Aorta (tissue), 5 donors: ENCODE data around the gene MACROH2A1. TPM values are rescaled to one million over a fixed set of nuclear protein-coding genes. Genes with fewer than 3 reads are reported as not detected.

ENCODE experiments used
- ATAC-seq: fragments of 200-7000 bp; cut with Tn5 transposase; one replicate; pipeline ENCODE4 v1.9.1; 2022; ENCODE audit warnings: moderate library complexity; ENCODE audit not compliant: low FRiP score
- DNase-seq, 2 donors: peaks; one replicate each; pipeline ENCODE4 v3.0.0-alpha.2; 2020
- H3K27ac ChIP-seq, 2 donors: one replicate each; pipeline ENCODE4 v1.5.1; 2013; ENCODE audit warnings: low read length in 2 of 2, mild to moderate bottlenecking in 2 of 2, moderate library complexity in 2 of 2, control low read depth in 1 of 2, inconsistent platforms in 1 of 2, low read depth in 1 of 2
- H3K27me3 ChIP-seq, 2 donors: one replicate each; pipeline ENCODE4 v1.6.1; 2013; ENCODE audit warnings: control low read depth in 1 of 2, low read length in 1 of 2, mild to moderate bottlenecking in 1 of 2, moderate library complexity in 1 of 2; ENCODE audit not compliant: insufficient read depth in 2 of 2, control insufficient read depth in 1 of 2
- H3K36me3 ChIP-seq, 2 donors: one replicate each; pipeline ENCODE4 v1.6.1; 2013; ENCODE audit warnings: control low read depth in 1 of 2, low read length in 1 of 2, mild to moderate bottlenecking in 1 of 2; ENCODE audit not compliant: insufficient read depth in 2 of 2, control insufficient read depth in 1 of 2
- H3K4me1 ChIP-seq, 2 donors: one replicate each; pipeline ENCODE4 v1.6.1; 2013; ENCODE audit warnings: low read length in 2 of 2, control low read depth in 1 of 2, mild to moderate bottlenecking in 1 of 2, moderate library complexity in 1 of 2; ENCODE audit not compliant: insufficient read depth in 2 of 2, control insufficient read depth in 1 of 2
- H3K4me3 ChIP-seq, 2 donors: one replicate each; pipeline ENCODE4 v1.5.1; 2013; ENCODE audit warnings: low read length in 2 of 2, control low read depth in 1 of 2, mild to moderate bottlenecking in 1 of 2
- H3K9me3 ChIP-seq: one replicate; pipeline ENCODE4 v1.6.1; 2013; ENCODE audit warnings: mild to moderate bottlenecking, low read length; ENCODE audit not compliant: control insufficient read depth
- WGBS, 2 donors: extraction: QIAGEN DNeasy Blood & Tissue Kit; methylation state at CpG; one replicate each; pipeline ENCODE4 v1.1.7; 2013; 5-methylcytosine and 5-hydroxymethylcytosine counted together
- intact Hi-C, 2 donors: fragments of 100-400 bp; cut with DNase I; formaldehyde crosslinking; loops; one replicate each; pipeline versions ENCODE4 v1.14.2 to v1.15.0; 2022
- polyA plus RNA-seq, 2 donors: library from polyadenylated mRNA; stranded (reverse); fragments of 200-250 nt; gene quantifications; one replicate each; pipeline ENCODE4 v1.2.3, GENCODE V29; 2013
- total RNA-seq, 2 donors: library from RNA; stranded (reverse); fragmentation: NEBNext Ultra II Directional; extraction: Animal tissue kit (Norgen Biotek cat#: 25700); gene quantifications; one replicate each; pipeline ENCODE4 v1.2.1, GENCODE V29; 2021
- donor health status: healthy with polysubstance abuse.
- donor health status: Bipolar disorder and iron deficiency.
- donor health status: DM: no; HTN: no; CAD: no.
- donor health status: DM: no; HTN: no; CAD: no.
- donor health status: DM: yes; HTN: yes; CAD: no.

Gene MACROH2A1
- total and polyA plus RNA-seq, 4 donors, result 79.6 to 113 (median 106) TPM

DNA sequence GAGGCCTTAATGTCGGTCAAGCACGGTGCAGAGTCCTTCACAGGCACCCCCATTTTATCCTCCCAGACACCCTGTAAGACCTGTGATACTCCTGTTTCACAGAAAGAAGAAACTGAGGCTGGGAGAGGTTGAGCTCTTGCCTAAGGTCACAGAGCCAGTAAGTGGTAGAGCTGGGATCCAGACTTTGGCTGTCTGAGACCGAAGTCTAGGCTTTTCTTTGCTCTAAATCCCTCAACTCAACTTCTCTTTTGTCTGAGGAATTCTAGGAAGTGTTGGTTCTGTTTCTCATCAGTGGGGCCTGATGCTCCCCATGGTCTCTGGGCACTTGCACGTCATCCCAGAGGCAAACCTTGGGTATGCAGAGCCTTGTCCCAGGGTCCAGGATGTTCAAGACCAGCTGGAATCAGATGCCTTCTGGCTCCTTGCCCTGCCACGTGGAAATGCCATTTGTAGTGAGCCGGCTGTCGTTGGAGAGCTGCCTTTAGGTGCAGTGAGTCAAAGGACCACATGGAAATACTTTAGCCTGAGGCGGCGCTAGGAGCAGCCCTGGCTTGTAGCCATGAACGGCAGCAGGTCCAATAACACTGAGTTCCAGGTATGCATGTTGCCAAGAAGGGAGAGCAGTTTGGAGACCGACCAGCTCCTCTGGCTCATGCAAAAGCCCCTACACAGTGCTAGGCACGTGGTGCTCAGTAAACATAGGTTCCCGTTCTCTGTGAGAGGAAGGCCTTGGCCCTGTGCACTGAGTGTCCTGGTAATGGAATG is 38.9 kb upstream of the MACROH2A1 start:
- H3K27me3 ChIP-seq, result no peaks in the 10 kb centered on the region
- H3K27ac ChIP-seq, result no peak overlapping the region
- ATAC-seq (no peak), DNase-seq (peak in 1 of 2 donors; percentile 87)
- no peak overlapping the region for H3K4me3 ChIP-seq
- 25 to 29% methylated on average over 13 of the region's 13 CpGs for WGBS, 2 donors
- H3K36me3 ChIP-seq, result no peaks in the 10 kb centered on the region
- intact Hi-C loops, result no loop called here
- no peaks in the 10 kb centered on the region for H3K9me3 ChIP-seq
- H3K4me1 ChIP-seq, result no peaks in the 10 kb centered on the region

DNA sequence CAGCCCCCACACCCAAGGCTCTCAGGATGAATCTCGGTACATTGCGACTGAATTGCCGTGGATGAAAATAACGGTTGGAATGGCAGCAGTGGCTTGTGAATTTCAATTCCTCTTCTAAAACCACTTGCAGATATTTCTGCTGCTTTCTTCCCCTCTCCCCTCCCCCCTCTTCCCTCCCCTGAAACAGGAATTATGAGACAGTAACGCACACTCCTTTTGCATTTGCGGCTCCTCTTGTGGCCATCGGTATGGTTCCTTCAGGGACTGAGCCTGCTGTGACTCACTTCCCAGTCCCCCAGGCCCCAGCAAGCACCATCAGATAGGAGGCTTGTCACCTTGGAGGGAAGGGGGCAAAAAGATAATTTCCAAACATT is 38.4 kb upstream of the MACROH2A1 start:
- H3K9me3 ChIP-seq, result no peaks in the 10 kb centered on the region
- ATAC-seq (no peak), DNase-seq (no peak)
- no peaks in the 10 kb centered on the region for H3K4me1 ChIP-seq
- WGBS, 2 donors, result 87 to 89% methylated on average over 7 of the region's 7 CpGs
- no peak overlapping the region for H3K27ac ChIP-seq
- H3K36me3 ChIP-seq, result no peaks in the 10 kb centered on the region
- intact Hi-C loops, result no loop called here
- no peaks in the 10 kb centered on the region for H3K27me3 ChIP-seq
- no peak overlapping the region for H3K4me3 ChIP-seq

DNA sequence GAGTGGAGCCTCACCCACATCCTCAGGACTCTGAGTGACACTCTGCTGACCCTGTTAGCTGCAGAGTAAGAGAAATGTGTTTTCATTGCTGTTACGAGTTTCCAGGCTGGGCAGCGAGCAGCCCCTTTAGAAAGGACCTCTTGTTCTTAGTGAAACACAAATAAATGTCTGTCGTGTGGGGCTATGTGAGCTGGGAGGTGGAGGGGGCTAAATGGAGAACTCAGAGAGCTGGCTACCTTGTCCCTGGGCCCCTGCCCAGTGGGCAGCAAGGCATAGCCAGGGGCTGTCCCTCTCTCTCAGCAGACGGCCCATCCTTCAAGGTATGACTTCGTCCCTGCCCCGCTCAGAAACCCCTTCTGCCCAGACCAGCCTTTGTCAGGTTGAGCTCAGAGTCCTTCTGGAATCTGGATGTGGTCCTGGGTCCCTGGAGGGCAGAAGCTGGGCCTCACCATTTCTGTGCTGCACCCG is 38.0 kb upstream of the MACROH2A1 start:
- Histone ChIP-seq H3K9me3 (no peaks in the 10 kb centered on the region), H3K27me3 (no peaks in the 10 kb centered on the region), H3K36me3 (no peaks in the 10 kb centered on the region), H3K27ac (no peak overlapping the region), H3K4me1 (no peaks in the 10 kb centered on the region), H3K4me3 (no peak overlapping the region)
- peak in 1 of 2 donors; percentile 59 for DNase-seq
- WGBS, 2 donors, result 76 to 84% methylated on average over 7 of the region's 7 CpGs
- ATAC-seq, result no peak
- intact Hi-C loops, result no loop called here

DNA sequence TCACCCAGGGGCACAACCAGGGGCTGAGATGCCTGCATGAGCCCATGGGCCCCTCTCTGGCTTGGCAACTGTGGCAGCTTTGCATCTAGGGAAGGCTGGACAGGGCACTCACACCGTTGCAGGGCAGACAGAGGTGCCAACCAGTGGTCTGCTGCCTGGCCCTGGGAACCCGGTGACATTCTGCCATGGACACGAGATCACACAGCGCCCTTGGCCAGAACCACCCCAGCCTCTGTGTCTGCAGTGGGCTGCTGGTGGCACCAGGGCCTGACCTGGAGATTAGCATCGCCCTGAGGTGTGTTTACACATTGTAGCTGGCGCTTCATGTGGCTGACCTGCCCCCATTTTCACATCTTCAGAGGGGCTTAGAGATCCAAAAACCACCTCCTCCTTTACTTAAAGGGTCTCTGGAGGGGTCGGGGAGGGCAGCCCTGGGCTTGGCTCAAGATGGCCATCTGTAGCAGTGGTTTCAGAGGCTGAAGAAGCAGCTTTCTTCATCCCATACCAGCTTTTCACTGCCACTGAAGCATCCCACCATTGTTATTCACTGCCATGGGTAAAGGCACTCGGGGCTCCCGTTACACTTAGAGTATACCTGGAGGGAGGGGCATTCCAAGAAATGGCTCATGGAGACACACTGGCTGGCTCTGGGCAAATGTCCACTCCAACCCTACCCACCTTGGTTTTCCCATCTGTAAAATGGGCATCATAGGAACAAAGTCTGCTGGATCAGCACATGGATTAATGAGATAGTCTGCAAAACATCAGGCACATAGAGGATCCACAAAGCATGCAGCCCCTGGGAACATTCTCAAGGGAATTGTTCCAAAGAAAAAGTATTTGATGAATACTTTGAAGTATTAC is 36.7 kb upstream of the MACROH2A1 start:
- Histone ChIP-seq H3K27ac (no peak overlapping the region), H3K4me1 (no peaks in the 10 kb centered on the region), H3K4me3 (no peak overlapping the region), H3K36me3 (no peaks in the 10 kb centered on the region), H3K27me3 (no peaks in the 10 kb centered on the region), H3K9me3 (no peaks in the 10 kb centered on the region)
- 78 to 81% methylated on average over 9 of the region's 9 CpGs for WGBS, 2 donors
- DNase-seq, result no peak
- ATAC-seq, result no peak
- intact Hi-C loops, result no loop called here

DNA sequence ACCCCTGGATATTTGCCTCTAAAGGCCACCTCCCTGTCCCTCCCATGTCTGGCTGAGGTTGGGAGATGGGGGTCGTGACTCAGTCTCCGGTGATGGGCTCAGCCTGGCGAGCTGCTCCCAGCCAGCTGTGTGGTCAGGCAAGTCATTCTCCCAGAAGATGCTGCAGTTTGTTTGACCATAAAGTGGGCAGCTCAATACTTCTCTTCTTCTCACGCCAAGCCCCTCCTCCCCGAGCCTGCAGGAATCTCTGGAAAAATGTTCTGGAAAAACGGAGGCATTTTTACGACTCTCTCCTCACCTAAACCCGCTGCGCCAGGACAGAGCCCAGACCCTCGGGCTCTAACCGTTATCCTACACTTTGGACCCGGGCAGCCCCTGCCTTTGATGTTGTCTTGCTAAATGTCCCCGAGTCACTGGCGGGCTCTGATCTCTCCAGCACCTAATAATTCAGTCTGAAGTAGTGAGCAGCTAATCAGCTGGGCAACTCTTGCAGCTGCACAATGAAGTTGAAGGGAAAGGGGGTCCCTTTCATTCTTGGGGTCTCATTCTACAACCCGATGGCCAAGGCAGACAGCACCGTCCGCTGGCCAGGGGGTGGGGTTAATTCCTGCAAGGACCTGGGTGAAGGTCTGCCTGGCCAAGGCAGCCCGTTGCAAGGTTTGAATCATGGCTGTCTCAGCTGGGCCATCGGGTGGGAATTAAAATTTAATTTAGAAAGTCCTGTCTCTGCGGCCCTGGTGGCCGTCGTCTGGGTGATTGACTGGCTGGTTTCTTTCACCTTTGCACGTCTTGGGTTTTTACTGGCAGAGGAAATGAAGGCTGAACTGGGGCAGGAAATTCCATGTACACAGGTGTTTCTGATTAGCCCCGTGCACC is 35.8 kb upstream of the MACROH2A1 start:
- Histone ChIP-seq H3K27ac (no peak overlapping the region), H3K9me3 (no peaks in the 10 kb centered on the region), H3K27me3 (no peaks in the 10 kb centered on the region), H3K4me1 (no peaks in the 10 kb centered on the region), H3K36me3 (no peaks in the 10 kb centered on the region), H3K4me3 (no peak overlapping the region)
- ATAC-seq (no peak), DNase-seq (peak in 1 of 2 donors; percentile 45)
- intact Hi-C loops, result no loop called here
- WGBS, 2 donors, result 80 to 83% methylated on average over 24 of the region's 24 CpGs

DNA sequence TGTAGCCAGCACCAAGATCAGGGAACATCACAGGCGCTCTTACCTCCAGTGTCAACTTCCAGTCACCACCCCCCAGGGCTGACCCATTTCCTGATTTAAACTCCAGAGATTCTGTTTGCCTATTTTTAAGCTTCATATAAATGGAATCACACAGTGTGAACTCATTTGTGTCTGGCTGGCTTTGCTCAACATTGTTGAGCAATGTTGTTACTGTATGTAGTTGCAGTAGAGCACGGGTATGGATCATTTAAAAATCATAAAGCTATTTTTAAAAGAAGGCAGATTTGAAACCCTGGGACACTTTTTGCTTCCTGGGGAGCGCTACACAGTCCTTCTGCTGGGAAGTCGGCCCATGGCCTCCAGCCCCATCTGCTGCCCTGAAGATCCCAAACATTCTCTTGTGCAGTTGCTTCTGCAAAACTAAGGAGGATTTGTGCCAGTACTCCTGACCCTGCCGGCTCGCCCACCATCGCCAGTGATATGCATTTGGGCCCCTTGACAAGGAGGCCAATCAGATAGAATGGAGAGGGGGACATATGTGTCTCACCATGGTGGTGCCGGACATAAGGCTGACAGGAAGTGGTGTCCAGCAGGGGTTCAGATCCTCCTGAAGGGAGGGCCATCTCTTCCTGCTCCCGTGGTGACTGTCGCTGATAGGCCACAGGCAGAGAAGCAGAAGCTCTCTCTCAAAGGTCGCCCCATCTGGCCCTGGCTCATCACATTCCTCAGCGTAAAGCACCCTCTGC is 34.8 kb upstream of the MACROH2A1 start:
- Histone ChIP-seq H3K27me3 (no peaks in the 10 kb centered on the region), H3K9me3 (peaks cover 2% of the 10 kb centered on the region), H3K36me3 (no peaks in the 10 kb centered on the region), H3K4me1 (no peaks in the 10 kb centered on the region), H3K27ac (no peak overlapping the region), H3K4me3 (no peak overlapping the region)
- no peak for DNase-seq
- ATAC-seq, result no peak
- intact Hi-C loops, result no loop called here
- WGBS, 2 donors, result 85 to 87% methylated on average over 12 of the region's 12 CpGs

DNA sequence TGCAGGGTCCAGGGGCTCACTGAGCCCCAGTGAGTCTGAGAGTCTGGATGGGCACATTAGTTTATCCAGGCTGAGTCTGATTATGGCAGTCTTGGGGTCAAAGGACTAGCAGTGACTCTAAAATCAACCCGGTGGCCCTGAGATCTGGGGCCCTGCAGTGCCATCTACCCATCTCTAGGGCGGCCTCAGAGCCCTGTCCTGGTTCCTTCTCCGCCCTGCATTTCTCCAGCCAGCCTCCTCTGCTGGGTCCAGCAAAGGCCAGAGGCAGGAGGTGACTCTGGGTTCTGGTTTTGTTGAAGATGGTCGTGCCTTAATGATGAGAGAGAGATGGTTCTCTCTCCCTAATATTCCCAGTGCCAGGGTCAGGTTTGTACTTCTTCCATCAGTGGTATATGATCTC is 33.1 kb upstream of the MACROH2A1 start:
- H3K4me1 ChIP-seq, result no peaks in the 10 kb centered on the region
- intact Hi-C loops, result no loop called here
- WGBS, 2 donors, result 95 to 97% methylated on average over 4 of the region's 4 CpGs
- DNase-seq (no peak), ATAC-seq (no peak)
- peaks cover 6% of the 10 kb centered on the region for H3K9me3 ChIP-seq
- H3K27ac ChIP-seq, result no peak overlapping the region
- no peak overlapping the region for H3K4me3 ChIP-seq
- no peaks in the 10 kb centered on the region for H3K27me3 ChIP-seq
- H3K36me3 ChIP-seq, result no peaks in the 10 kb centered on the region

DNA sequence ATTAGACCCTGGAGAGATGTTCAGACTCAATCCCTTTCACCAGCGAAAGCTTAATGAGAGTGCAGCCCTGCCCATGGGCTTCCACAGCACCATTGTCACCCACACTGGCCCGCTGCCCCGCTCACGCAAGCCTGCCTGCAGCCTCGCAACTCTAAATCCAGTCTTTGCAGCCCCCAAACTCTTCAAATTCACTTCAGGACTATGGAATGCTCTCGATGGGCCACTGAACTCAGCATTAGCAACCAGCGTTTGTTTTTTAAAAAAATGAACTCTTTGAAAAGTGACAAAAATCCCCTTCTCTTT is 31.1 kb upstream of the MACROH2A1 start:
- Histone ChIP-seq H3K36me3 (no peaks in the 10 kb centered on the region), H3K9me3 (peaks cover 6% of the 10 kb centered on the region), H3K27me3 (no peaks in the 10 kb centered on the region), H3K4me1 (no peaks in the 10 kb centered on the region), H3K27ac (no peak overlapping the region), H3K4me3 (no peak overlapping the region)
- 79 to 83% methylated on average over 7 of the region's 7 CpGs for WGBS, 2 donors
- intact Hi-C loops, result no loop called here
- ATAC-seq, result no peak
- no peak for DNase-seq
